COLO668 (cell line): ENCODE data around the gene MBL2.

Experiments
- DNase-seq: peaks from one replicate; lab custom pipeline; 2025; ENCODE audit not compliant: unreplicated experiment; lab: John Stamatoyannopoulos, UW

The MBL2 gene

GRCh38 chr10:52774182-52774581 lies 1.6 kb upstream of the MBL2 start:
- no peak for DNase-seq

DNA sequence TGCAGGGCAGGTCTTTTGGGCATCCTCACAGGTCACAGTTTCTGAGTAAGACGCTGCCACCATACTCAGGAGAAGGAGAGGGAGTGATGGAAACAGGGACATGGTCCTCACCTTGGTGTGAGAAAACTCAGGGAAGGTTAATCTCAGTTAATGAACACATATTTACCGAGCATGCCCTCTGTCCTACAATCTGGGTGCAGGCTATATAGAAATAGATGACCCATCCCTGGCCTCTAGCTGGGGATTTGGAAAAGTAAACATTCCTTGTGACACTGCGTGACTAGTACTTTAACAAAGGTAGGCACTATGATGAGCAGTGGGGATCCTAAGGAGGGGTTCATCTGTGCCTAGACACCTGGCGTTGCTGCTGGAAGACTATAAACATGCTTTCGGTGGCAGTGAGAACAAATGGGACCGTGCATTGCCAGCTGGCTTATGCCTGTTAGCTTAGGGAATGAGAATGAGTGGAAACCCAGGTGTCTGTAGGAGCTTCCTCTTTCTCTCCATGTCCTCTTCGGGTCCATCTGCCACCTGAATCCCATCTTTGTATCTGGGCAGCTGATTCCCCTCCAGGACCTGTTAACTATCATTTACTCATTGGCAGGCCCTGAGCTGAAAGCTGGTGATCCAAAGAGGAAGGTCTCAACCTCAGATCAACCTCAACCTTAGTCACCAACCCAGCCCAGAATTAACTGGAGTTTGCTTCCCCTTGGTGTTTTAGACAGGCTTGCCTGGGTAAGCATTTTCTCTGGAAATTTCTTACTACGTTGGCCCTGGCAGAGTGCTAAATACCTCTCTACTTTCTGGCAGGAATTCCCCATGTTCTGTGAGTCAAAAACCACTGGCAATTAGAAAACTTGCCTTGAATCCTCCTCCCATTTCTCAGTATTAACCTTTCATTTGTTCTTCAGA lies 794 bp downstream of the MBL2 start:
- no peak for DNase-seq

GRCh38 chr10:52770904-52771303 lies 1.7 kb downstream of the MBL2 start:
- DNase-seq: no peak

GRCh38 chr10:52769966-52770365 lies 2.6 kb downstream of the MBL2 start:
- DNase-seq: no peak

DNA sequence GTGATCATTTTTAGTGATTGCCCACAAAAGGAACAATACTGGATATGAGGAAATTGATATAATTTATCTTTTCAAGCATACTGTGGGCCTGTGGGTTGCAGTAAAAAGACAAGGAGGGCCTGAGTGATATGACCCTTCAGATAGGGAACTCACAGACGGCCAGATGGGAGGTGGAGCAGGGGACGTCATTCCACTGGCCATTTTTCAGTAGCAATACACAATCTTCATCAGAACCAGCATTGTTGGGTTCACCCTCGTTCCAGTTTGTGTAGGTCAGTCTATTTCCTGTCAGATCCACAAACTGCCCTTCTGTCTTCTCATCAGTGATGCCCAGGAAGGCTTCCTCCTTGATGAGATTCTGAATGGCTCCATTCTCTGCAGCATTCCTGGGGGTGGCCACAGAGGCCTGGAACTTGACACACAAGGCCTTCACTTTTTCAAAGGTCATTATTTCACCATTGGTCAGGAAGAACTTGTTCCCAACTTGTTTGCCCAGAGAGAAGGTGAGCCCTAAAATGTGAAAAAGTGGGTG lies 4.5 kb downstream of the MBL2 start:
- no peak for DNase-seq

DNA sequence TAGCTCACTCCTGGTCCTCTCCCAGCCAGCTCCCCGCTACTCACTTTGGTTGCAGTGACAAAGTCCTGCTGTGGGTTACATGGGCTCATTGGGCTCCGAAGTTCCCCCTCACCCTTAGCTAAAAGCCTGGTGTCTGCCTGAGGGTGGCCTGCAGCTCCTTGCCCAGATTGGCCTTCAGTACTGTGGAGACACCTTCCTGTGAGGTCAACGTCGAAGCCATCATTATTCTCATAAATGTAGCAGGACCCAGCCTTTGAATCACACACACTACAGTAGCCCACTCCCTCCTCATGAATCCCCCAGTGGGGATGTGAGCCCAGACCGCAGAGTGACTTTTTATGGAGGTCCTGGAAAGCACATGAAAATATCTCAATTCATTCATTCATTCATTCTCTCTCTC lies 10.5 kb downstream of the MBL2 start:
- DNase-seq: no peak

GRCh38 chr10:52759154-52759553 lies 13.4 kb downstream of the MBL2 start:
- DNase-seq: no peak

- DNase-seq: no peak
These were observed 14.2 kb downstream of the MBL2 start for GRCh38 chr10:52758406-52758805.

- DNase-seq: no peak
These were observed 14.8 kb downstream of the MBL2 start for GRCh38 chr10:52757773-52758172.

- DNase-seq: no peak
These were observed 15.6 kb downstream of the MBL2 start for GRCh38 chr10:52756966-52757365.

DNA sequence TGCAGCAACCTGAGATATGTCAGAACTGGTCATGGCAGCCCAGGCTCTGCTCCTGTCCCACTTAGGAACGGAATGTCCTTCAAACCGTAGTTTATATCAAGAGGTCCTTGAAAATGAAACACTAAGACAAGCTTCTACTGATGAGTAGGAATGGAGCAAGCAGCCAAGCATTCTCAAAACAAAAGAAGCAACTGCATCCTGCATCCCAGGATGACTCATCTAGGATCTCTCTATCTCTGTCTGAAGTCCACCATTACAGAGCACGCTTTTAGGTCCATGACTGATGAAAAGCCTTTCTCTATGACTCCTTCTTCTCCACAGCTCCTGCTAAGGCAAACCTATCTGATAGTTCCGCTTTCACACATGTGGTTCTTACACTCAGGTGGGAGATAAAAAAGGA lies 16.3 kb downstream of the MBL2 start:
- no peak for DNase-seq

- no peak for DNase-seq
These were observed 17.1 kb downstream of the MBL2 start for GRCh38 chr10:52755297-52756062.

DNA sequence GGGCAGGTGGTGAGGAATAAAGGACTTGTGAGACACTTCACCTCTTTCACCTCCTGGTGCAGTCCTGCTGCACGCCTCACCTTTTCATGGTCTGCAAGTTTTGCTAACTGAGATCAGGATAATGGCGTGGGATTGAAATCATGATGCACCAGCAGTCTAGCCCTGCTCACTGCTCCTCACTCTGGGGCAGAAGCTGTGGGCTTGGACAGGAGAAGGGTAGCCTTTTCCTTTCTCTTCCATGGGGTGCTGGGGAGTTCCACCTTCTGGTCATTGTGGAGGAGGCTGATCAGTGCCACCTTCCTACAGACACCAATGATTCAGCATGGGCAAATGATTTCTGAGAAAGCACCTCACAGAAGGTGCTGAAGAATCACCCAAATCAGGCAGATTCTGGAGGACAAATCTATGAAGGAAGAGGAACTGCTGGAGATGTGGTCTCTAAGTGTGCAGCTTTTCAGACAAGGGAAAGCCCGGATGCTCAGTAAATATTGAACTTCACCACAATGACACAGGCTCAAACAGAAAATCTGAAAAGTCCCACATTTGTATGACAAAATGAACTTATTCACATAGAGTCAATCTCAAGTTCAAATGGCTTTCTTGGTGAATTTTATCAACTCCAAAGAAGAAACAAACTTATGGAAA lies 19.7 kb downstream of the MBL2 start:
- no peak for DNase-seq

GRCh38 chr10:52752261-52752660 lies 20.3 kb downstream of the MBL2 start:
- no peak for DNase-seq

GRCh38 chr10:52751337-52751736 lies 21.2 kb downstream of the MBL2 start:
- DNase-seq: no peak

GRCh38 chr10:52750629-52751028 lies 22.0 kb downstream of the MBL2 start:
- DNase-seq: no peak

DNA sequence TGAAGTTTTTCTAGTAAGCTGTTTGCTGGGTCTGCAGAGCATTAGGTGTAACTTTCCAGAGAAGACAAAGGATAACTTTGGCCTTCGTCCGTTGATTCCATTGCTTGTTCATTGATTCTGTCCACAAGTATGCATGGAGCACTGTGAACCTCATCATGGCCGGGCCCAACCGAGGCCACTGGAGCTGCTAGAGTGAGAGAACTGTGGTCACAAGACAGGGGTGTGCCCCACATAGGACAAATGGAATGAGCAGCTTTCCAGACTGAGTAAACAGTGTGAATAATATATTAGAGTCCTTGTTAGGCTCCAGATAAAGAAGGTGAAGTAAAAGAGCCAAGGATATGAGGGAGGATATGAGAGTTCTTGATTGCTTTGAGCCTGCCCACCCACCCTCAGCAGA lies 24.9 kb downstream of the MBL2 start:
- DNase-seq: no peak

- DNase-seq: no peak
These were observed 26.4 kb downstream of the MBL2 start for GRCh38 chr10:52746169-52746568.

DNA sequence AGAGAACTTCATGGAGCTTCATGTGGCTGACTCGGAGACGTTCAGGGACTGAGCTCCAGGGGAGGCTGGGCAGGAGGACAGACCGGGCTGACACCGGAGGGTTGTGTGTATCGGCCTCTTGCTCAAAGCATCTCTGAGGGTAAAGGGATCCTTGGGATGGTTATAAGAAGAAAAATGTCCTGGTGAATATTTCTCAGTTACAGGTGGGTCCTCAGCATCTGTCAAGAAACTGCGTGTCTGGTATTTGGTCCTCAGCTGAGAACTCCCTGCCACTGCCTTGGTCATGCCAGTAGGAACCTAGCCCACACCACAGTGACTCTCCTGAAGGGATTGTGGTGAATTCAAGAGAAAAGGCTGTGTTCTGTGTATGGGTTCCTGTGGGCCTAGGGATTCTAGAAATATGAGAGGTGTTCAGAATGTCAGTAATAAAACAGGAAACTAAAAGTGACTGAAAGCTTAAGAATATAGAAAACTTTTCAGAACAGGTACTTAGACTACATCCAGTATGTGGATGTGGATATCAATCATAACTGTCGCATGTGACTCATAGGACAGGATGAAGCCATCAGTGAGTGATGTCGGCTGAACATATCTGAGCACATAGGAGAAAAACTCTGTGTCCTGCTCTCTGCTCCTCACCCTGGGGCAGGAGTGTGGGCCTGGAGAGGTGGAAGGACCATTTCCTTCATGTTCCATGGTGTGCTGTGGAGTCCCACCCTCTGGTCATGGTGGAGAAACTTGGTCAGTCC lies 28.4 kb downstream of the MBL2 start:
- no peak for DNase-seq

- no peak for DNase-seq
These were observed 29.9 kb downstream of the MBL2 start for GRCh38 chr10:52742731-52743130.

- DNase-seq: no peak
These were observed 30.7 kb downstream of the MBL2 start for GRCh38 chr10:52741851-52742250.
